HepG2 (cell line): ENCODE measurements around the gene CFAP61. TPM values are rescaled to one million over a fixed set of nuclear protein-coding genes. Genes with fewer than 3 reads are reported as not detected.

Source experiments
- ATF7 ChIP-seq, 2 experiments: fragments of 450-650 bp in 1 of 2; sonication (generic) in 1 of 2; formaldehyde crosslinking in 1 of 2; IDR thresholded peaks; 2 replicates each; pipeline versions ENCODE4 v1.4.0 to v1.6.1; 2016 to 2020; ENCODE audit warnings: antibody characterized with exemption in 1 of 2, mild to moderate bottlenecking in 1 of 2, missing genetic modification reagents in 1 of 2
- DPF2 ChIP-seq: sonication (generic); formaldehyde crosslinking; IDR thresholded peaks from 2 replicates; pipeline ENCODE4 v1.4.0; 2020; ENCODE audit warnings: mild to moderate bottlenecking, low read depth, missing genetic modification reagents, borderline replicate concordance
- GTF2F1 ChIP-seq: fragments of 150-350 bp; IDR thresholded peaks from 2 replicates; pipeline ENCODE4 v1.6.1; 2014; ENCODE audit warnings: low read length
- GTF3A ChIP-seq: sonication (generic); formaldehyde crosslinking; conservative IDR thresholded peaks from 2 replicates; pipeline ENCODE4 v1.4.0; 2020; ENCODE audit warnings: mild to moderate bottlenecking, missing genetic modification reagents
- HDAC6 ChIP-seq: fragments of 200-600 bp; sonication (generic); IDR thresholded peaks from 2 replicates; pipeline ENCODE4 v1.7.0; 2017; ENCODE audit warnings: mild to moderate bottlenecking, antibody characterized with exemption, low read length, low read depth
- MAFF ChIP-seq: IDR thresholded peaks from 2 replicates; pipeline ENCODE4 v1.6.1; 2011; ENCODE audit warnings: low read depth, low read length, improper control_type of control experiment
- MTF1 ChIP-seq: sonication (generic); formaldehyde crosslinking; IDR thresholded peaks from 2 replicates; pipeline ENCODE4 v1.5.0; 2020; ENCODE audit warnings: missing genetic modification reagents
- NCOA1 ChIP-seq: sonication (generic); formaldehyde crosslinking; IDR thresholded peaks from 2 replicates; pipeline ENCODE4 v1.9.0; 2021; ENCODE audit warnings: missing genetic modification reagents
- NKX3-1 ChIP-seq: sonication (generic); formaldehyde crosslinking; IDR thresholded peaks from 2 replicates; pipeline ENCODE4 v1.5.0; 2020; ENCODE audit warnings: missing genetic modification reagents
- NRL ChIP-seq: sonication (generic); formaldehyde crosslinking; IDR thresholded peaks from 2 replicates; pipeline ENCODE4 v1.5.0; 2020; ENCODE audit warnings: missing genetic modification reagents, mild to moderate bottlenecking, moderate library complexity, borderline replicate concordance
- TARDBP ChIP-seq: sonication (generic); formaldehyde crosslinking; IDR thresholded peaks from 2 replicates; pipeline ENCODE4 v1.8.0; 2022; ENCODE audit warnings: mild to moderate bottlenecking, missing genetic modification reagents
- TCF7 ChIP-seq: sonication (generic); IDR thresholded peaks from 2 replicates; pipeline ENCODE4 v1.6.1; 2016; ENCODE audit warnings: antibody characterized with exemption, low read depth
- TOPORS ChIP-seq: sonication (generic); formaldehyde crosslinking; IDR thresholded peaks from 2 replicates; pipeline ENCODE4 v1.8.0; 2023; ENCODE audit warnings: mild to moderate bottlenecking, missing genetic modification reagents
- TP53 ChIP-seq: sonication (generic); formaldehyde crosslinking; conservative IDR thresholded peaks from 2 replicates; pipeline ENCODE4 v1.4.0; 2020; ENCODE audit warnings: missing genetic modification reagents
- ZFP36 ChIP-seq: fragments of 150-350 bp; IDR thresholded peaks from 2 replicates; pipeline ENCODE4 v1.6.1; 2018; ENCODE audit warnings: borderline replicate concordance, low read length, low read depth; ENCODE audit not compliant: partially characterized antibody
- ZMYM2 ChIP-seq: sonication (generic); formaldehyde crosslinking; IDR thresholded peaks from 2 replicates; pipeline ENCODE4 v1.8.0; 2022; ENCODE audit warnings: mild to moderate bottlenecking, missing genetic modification reagents
- ZNF225 ChIP-seq: sonication (generic); formaldehyde crosslinking; IDR thresholded peaks from 2 replicates; pipeline ENCODE4 v1.4.0; 2020; ENCODE audit warnings: mild to moderate bottlenecking, missing genetic modification reagents
- ZNF263 ChIP-seq: sonication (generic); formaldehyde crosslinking; IDR thresholded peaks from 2 replicates; pipeline ENCODE4 v1.4.0; 2020; ENCODE audit warnings: missing genetic modification reagents
- ZNF34 ChIP-seq: sonication (generic); formaldehyde crosslinking; IDR thresholded peaks from 2 replicates; pipeline ENCODE4 v1.4.0; 2020; ENCODE audit warnings: mild to moderate bottlenecking, missing genetic modification reagents, borderline replicate concordance
- ZNF619 ChIP-seq: sonication (generic); formaldehyde crosslinking; IDR thresholded peaks from 2 replicates; pipeline ENCODE4 v1.4.0; 2020; ENCODE audit warnings: mild to moderate bottlenecking, missing genetic modification reagents
- ZNF652 ChIP-seq: IDR thresholded peaks from 2 replicates; pipeline ENCODE4 v1.6.1; 2016; ENCODE audit warnings: low read depth, borderline replicate concordance
- ZNF709 ChIP-seq: sonication (generic); formaldehyde crosslinking; IDR thresholded peaks from 2 replicates; pipeline ENCODE4 v1.5.0; 2020; ENCODE audit warnings: mild to moderate bottlenecking, missing genetic modification reagents
- ZNF839 ChIP-seq: sonication (generic); formaldehyde crosslinking; IDR thresholded peaks from 2 replicates; pipeline ENCODE4 v1.4.0; 2020; ENCODE audit warnings: missing genetic modification reagents, mild to moderate bottlenecking, borderline replicate concordance
- ZSCAN29 ChIP-seq: sonication (generic); formaldehyde crosslinking; conservative IDR thresholded peaks from 2 replicates; pipeline ENCODE4 v1.4.0; 2020; ENCODE audit warnings: mild to moderate bottlenecking, missing genetic modification reagents
- polyA plus RNA-seq, 8 experiments: library from polyadenylated mRNA; depleted of rRNA in 3 of 8; stranded (reverse) in 7 of 8; unstranded in 1 of 8; fragments of >200 nt; fragmentation: Illumina TruSeq in 4 of 8; extraction: Trizol in 4 of 8; gene quantifications; 2 replicates each; pipeline versions ENCODE4 v1.2.1 to v1.2.3, GENCODE V29; 2011 to 2016; ENCODE audit warnings: low read depth in 4 of 8, missing spikeins in 1 of 8, mixed read lengths in 1 of 8; ENCODE audit not compliant: insufficient read depth in 1 of 8
- total RNA-seq, 5 experiments: library from RNA; depleted of rRNA; stranded (reverse); fragments of >200 nt; fragmentation: Illumina TruSeq; extraction: Trizol; gene quantifications; 2 replicates each; pipeline ENCODE4 v1.2.3, GENCODE V29; 2016; ENCODE audit warnings: low read depth in 1 of 5
- TF ChIP-seq, protein P1 (sequence below): sonication (generic); formaldehyde crosslinking; IDR thresholded peaks from 2 replicates; pipeline ENCODE4 v1.4.0; 2020; ENCODE audit warnings: missing genetic modification reagents
- TF ChIP-seq, protein P2 (sequence below): sonication (generic); formaldehyde crosslinking; IDR thresholded peaks from 2 replicates; pipeline ENCODE4 v1.4.0; 2020; ENCODE audit warnings: mild to moderate bottlenecking, missing genetic modification reagents, borderline replicate concordance
- TF ChIP-seq, protein P3 (sequence below): IDR thresholded peaks from 2 replicates; pipeline ENCODE4 v1.6.1; 2016; ENCODE audit warnings: missing biosample characterization, missing genetic modification reagents, low read depth
- TF ChIP-seq, protein P4 (sequence below): sonication (generic); formaldehyde crosslinking; IDR thresholded peaks from 2 replicates; pipeline ENCODE4 v1.5.1; 2020; ENCODE audit warnings: missing genetic modification reagents, mild to moderate bottlenecking, borderline replicate concordance

Gene CFAP61
- total and polyA plus RNA-seq, 2 of the 13 experiments (the other 11 are each of a cell fraction or from before 2014, with no cell fraction given), result 0.27 TPM; not detected in 1

DNA sequence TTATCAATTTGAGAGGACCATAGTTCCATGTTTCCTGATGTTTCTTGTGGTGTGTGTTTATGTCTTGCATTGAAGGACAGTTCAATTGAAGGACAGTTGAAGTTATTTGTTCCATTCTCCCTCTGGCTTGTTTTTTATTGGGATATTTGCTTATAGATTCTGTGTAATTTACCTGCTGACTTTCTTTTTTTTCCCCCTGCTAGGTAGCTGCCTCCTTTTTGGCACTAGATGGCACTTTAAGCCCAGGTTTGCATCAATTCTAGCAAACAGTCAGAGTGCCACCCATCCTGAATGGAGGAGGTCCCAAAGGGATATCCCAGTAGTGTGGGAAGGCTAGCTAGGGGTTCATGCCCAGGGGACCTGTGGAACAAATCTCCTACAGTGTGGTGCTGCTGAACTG, 78.1 kb downstream of the CFAP61 start (continued):
- no peak for TF ChIP-seq GTF3A (CRISPR knock-in tag)
- TF ChIP-seq, protein P1, sequence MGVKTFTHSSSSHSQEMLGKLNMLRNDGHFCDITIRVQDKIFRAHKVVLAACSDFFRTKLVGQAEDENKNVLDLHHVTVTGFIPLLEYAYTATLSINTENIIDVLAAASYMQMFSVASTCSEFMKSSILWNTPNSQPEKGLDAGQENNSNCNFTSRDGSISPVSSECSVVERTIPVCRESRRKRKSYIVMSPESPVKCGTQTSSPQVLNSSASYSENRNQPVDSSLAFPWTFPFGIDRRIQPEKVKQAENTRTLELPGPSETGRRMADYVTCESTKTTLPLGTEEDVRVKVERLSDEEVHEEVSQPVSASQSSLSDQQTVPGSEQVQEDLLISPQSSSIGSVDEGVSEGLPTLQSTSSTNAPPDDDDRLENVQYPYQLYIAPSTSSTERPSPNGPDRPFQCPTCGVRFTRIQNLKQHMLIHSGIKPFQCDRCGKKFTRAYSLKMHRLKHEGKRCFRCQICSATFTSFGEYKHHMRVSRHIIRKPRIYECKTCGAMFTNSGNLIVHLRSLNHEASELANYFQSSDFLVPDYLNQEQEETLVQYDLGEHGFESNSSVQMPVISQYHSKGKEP (CRISPR knock-in tag), result no peak
- no peak for TF ChIP-seq ZNF709 (CRISPR knock-in tag)
- TF ChIP-seq ZNF263 (CRISPR knock-in tag), result no peak
- peak; percentile 48; the same call in 1 of the 2 replicates for TF ChIP-seq TARDBP (CRISPR knock-in tag)
- TF ChIP-seq ZNF652 (CRISPR knock-in tag), result no peak
- TF ChIP-seq TOPORS (CRISPR knock-in tag), result peak; percentile 89; the same call in 1 of the 2 replicates
- TF ChIP-seq HDAC6, result no peak
- TF ChIP-seq NKX3-1 (CRISPR knock-in tag), result no peak
- TF ChIP-seq ZNF225 (CRISPR knock-in tag), result peak; percentile 100
- TF ChIP-seq, protein P2, sequence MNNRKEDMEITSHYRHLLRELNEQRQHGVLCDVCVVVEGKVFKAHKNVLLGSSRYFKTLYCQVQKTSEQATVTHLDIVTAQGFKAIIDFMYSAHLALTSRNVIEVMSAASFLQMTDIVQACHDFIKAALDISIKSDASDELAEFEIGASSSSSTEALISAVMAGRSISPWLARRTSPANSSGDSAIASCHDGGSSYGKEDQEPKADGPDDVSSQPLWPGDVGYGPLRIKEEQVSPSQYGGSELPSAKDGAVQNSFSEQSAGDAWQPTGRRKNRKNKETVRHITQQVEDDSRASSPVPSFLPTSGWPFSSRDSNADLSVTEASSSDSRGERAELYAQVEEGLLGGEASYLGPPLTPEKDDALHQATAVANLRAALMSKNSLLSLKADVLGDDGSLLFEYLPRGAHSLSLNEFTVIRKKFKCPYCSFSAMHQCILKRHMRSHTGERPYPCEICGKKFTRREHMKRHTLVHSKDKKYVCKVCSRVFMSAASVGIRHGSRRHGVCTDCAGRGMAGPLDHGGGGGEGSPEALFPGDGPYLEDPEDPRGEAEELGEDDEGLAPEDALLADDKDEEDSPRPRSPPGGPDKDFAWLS (CRISPR knock-in tag), result no peak
- no peak for TF ChIP-seq TCF7
- TF ChIP-seq GTF2F1, result no peak
- TF ChIP-seq DPF2, result no peak
- no peak for TF ChIP-seq TP53
- no peak for TF ChIP-seq MTF1 (CRISPR knock-in tag)
- no peak for TF ChIP-seq ZSCAN29 (CRISPR knock-in tag)
- TF ChIP-seq, protein P3, sequence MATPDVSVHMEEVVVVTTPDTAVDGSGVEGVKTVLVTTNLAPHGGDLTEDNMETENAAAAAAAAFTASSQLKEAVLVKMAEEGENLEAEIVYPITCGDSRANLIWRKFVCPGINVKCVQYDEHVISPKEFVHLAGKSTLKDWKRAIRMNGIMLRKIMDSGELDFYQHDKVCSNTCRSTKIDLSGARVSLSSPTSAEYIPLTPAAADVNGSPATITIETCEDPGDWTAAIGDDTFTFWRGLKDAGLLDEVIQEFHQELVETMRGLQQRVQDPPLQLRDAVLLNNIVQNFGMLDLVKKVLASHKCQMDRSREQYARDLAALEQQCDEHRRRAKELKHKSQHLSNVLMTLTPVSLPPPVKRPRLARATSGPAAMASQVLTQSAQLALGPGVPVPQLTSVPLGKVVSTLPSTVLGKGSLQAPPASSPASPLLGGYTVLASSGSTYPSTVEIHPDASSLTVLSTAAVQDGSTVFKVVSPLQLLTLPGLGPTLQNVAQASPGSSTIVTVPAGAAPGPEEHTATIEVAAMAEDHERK, result no peak
- TF ChIP-seq ZFP36, result no peak
- no peak for TF ChIP-seq ZNF619 (CRISPR knock-in tag)
- 0 out of 2 replicates have a peak, but pooled peaks have one; percentile 5 for TF ChIP-seq MAFF
- no peak for TF ChIP-seq NCOA1 (CRISPR knock-in tag)
- TF ChIP-seq, protein P4, sequence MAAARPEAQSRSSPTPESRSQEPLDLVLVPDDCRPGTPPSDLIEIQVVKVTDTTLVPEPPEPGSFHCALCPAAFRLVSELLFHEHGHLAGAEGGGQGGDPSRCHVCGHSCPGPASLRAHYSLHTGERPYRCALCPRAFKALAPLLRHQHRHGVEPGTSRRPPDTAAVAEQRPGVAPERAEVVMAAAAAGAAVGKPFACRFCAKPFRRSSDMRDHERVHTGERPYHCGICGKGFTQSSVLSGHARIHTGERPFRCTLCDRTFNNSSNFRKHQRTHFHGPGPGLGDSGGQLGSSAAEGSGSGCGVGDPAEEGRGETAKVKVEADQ (CRISPR knock-in tag), result no peak
- no peak for TF ChIP-seq NRL
- TF ChIP-seq ZNF839 (CRISPR knock-in tag), result no peak
- no peak for TF ChIP-seq ZNF34 (CRISPR knock-in tag)
- no peak for TF ChIP-seq ATF7 (IDR thresholded peaks at IDR 0.05)
- TF ChIP-seq ATF7 (CRISPR knock-in tag; IDR thresholded peaks at IDR 0.05), result no peak
- TF ChIP-seq ZMYM2 (CRISPR knock-in tag), result no peak
